Measurements from ENCODE around the gene OR10G7.
"Not testable (repeated sequence)": the region's sequence is repeated elsewhere in the genome, so short reads cannot be mapped to it uniquely, and the experiment has no call there.

Gene OR10G7

DNA sequence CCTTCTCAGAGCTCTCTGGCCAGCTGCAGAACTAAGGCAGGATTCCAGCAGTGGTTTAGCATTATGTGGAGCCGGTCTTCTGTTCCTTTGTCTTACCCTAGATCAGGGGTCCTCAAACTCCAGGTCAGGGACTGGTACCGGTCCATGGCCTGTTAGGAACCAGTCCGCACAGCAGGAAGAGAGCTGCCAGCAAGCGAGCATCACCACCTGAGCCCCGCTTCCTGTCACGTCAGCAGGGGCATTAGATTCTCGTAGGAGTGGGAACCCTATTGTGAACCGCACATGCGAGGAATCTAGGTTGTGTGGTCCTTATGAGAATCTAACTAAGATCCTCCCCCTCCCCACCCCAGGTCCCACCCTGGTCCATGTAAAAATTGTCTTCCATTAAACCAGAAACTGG lies 1.6 kb downstream of the OR10G7 start:
- DNase-seq (ENCODE audit: low spot score): no peak

DNA sequence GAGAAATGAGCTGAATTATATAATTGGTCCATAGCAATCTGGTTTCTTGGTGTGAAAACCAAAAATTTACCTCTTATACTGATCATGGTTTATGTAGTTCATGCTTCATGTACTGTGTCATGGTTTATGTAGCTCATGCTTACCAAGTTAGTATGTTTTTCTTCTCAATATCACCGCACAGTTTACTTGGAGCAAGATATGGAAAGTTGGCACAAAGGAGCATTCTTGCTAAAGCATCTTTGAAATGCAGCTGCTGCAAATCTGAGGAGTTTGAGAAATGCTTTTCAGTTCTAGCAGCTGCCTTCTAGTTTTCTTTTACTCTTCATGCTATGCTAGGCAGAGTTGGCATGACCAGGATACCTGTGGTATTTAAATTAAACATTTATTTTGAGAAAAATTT lies 4.5 kb downstream of the OR10G7 start:
- no peak for DNase-seq (ENCODE audit: low spot score)

DNA sequence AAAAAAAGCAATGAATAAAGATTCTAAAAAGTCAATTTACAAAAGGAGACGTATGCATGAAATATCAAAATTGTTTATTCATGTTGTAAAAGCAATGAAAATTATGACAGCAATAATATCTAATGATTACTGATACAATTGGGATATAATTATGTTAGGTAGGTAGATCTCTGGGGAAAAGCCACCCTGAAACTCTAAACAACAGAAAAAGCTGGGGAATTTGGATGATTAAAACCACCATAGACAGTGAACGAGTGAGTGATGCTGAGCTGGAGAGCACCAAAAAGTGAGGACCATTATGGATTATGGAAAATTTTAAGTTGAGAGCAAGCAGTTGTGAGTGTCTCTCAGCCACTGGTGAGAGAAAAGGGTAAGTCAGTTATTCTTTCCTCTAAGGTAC lies 14.6 kb downstream of the OR10G7 start, which contains the start of gene OR10G8:
Gene OR10G8, plus strand, starts transcription at position 301 of the 400 bp plus-strand sequence. CDS start 2,825 bp downstream, outside the sequence.
- no peak for DNase-seq (ENCODE audit: low spot score)

DNA sequence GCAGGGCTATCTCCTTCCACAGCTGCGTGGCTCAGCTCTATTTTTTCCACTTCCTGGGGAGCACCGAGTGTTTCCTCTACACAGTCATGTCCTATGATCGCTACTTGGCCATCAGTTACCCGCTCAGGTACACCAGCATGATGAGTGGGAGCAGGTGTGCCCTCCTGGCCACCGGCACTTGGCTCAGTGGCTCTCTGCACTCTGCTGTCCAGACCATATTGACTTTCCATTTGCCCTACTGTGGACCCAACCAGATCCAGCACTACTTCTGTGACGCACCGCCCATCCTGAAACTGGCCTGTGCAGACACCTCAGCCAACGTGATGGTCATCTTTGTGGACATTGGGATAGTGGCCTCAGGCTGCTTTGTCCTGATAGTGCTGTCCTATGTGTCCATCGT lies 25.3 kb downstream of the OR10G7 start:
- DNase-seq (ENCODE audit: low spot score): not testable (repeated sequence)

DNA sequence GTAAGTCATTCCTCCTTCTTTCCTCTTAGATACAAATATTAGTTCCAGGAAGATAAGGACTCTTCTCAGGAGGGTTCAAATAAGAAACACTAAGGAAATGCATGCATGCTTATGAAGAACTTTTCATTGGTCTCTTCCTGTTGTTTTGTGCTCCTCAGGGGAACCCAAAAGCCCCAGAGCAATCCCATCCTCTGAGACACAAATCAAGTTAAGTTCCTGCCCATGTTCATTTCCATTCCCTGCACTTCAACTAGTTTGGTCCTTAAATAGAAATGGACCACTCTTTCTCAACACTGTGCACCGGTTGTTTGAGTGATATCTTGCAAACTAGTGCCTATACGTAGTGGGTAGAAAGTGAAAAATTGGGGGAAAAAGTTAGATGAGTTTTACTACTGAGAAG lies 28.4 kb downstream of the OR10G7 start, which contains the start of gene OR10G4:
Gene OR10G4, plus strand, starts transcription at position 301 of the 400 bp plus-strand sequence. CDS start 2,578 bp downstream, outside the sequence.
- DNase-seq (ENCODE audit: low spot score): no peak

DNA sequence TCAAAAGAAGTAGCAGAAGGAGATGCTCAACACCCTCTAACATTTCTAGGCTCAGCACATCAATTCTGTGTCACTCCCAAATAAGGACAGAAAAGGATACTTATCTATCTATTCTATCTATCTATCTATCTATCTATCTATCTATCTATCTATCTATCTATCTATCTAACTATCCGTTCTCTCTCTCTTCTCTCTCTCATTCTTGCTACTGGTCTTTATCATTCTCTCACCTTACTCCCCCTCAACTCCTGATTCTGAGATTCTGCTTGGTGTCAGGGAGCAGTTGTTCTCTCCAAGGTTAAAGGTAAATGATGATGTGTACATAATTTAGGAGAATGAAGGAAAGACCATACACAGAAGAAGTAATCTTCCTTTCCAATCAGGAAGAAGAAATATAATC lies 46.0 kb downstream of the OR10G7 start, which contains the start of gene OR10G6:
Gene OR10G6, minus strand, starts transcription at position 43 of the 400 bp plus-strand sequence. Its CDS starts 0 bp downstream, at position 43.
- DNase-seq (ENCODE audit: low spot score): no peak

All from germinal center (tissue), 1 donor.